BLaER1 treated with 17β-estradiol and CSF1 and Interleukin-3, amounts not matched to agents 10 nM and 100 nM (cell line): ENCODE measurements around the gene BLNK.

Experiments
- H3K27ac ChIP-seq, 11 experiments: shearing (Covaris generic); formaldehyde crosslinking; 2 replicates each; pipeline ENCODE4 v1.8.1; 2022
- H3K27me3 ChIP-seq, 11 experiments: shearing (Covaris generic); formaldehyde crosslinking; 2 replicates each; pipeline ENCODE4 v1.8.1; 2022
- H3K36me3 ChIP-seq, 11 experiments: shearing (Covaris generic); formaldehyde crosslinking; 2 replicates each; pipeline ENCODE4 v1.8.1; 2022
- H3K4me1 ChIP-seq, 10 experiments: shearing (Covaris generic); formaldehyde crosslinking; 2 replicates each; pipeline ENCODE4 v1.8.1; 2022
- H3K4me2 ChIP-seq, 11 experiments: shearing (Covaris generic); formaldehyde crosslinking; 2 replicates each; pipeline ENCODE4 v1.8.1; 2022
- H3K4me3 ChIP-seq, 10 experiments: shearing (Covaris generic); formaldehyde crosslinking; 2 replicates each; pipeline ENCODE4 v1.8.1; 2022
- H3K9ac ChIP-seq, 11 experiments: shearing (Covaris generic); formaldehyde crosslinking; 2 replicates each; pipeline ENCODE4 v1.8.1; 2022
- H3K9me3 ChIP-seq, 11 experiments: shearing (Covaris generic); formaldehyde crosslinking; replicated peaks in 1 of 11; 2 replicates each; pipeline ENCODE4 v1.8.1; 2022
- H4K20me1 ChIP-seq, 11 experiments: shearing (Covaris generic); formaldehyde crosslinking; 2 replicates each; pipeline ENCODE4 v1.8.1; 2022
- Cebpa-rat ChIP-seq, 11 experiments: shearing (Covaris generic); IDR thresholded peaks; 2 replicates each; pipeline ENCODE4 v1.8.1; 2022

BLNK gene

GRCh38 chr10:96283351-96283750, 12.0 kb upstream of the BLNK start:
- H3K9me3 ChIP-seq: peaks cover 0 to 28% (median 17%) of the 10 kb centered on the region in 11 experiments; a peak in 16 of 22 replicates
- no peak for TF ChIP-seq Cebpa-rat (IDR thresholded peaks at IDR 0.05)
- no peaks in the 10 kb centered on the region for H4K20me1 ChIP-seq
- H3K36me3 ChIP-seq: peaks cover 0 to 4% (median 0%) of the 10 kb centered on the region in 11 experiments; a peak in 1 of 22 replicates
- no peaks in the 10 kb centered on the region for H3K27me3 ChIP-seq
- H3K9ac ChIP-seq: no peak overlapping the region
- peaks cover 18 to 57% (median 36%) of the 10 kb centered on the region in 10 experiments for H3K4me1 ChIP-seq
- no peak overlapping the region for H3K27ac ChIP-seq
- no peak overlapping the region for H3K4me2 ChIP-seq
- H3K4me3 ChIP-seq: no peak overlapping the region

- H3K4me1 ChIP-seq: peaks cover under 1 to 44% (median 19%) of the 10 kb centered on the region in 10 experiments; a peak in 19 of 20 replicates
Observed at GRCh38 chr10:96281444-96282029, 10.2 kb upstream of the BLNK start.

GRCh38 chr10:96280859-96281258, 9.5 kb upstream of the BLNK start:
- H3K36me3 ChIP-seq: peaks cover 0 to 4% (median 0%) of the 10 kb centered on the region in 11 experiments; a peak in 1 of 22 replicates
- H3K27ac ChIP-seq: no peak overlapping the region
- peaks cover 0 to 42% (median 29%) of the 10 kb centered on the region in 11 experiments; a peak in 17 of 22 replicates for H3K9me3 ChIP-seq
- no peak overlapping the region for H3K4me2 ChIP-seq
- peaks cover 0 to 44% (median 17%) of the 10 kb centered on the region in 10 experiments; a peak in 16 of 20 replicates for H3K4me1 ChIP-seq
- no peak overlapping the region for H3K9ac ChIP-seq
- TF ChIP-seq Cebpa-rat (IDR thresholded peaks at IDR 0.05): no peak
- no peak overlapping the region for H3K4me3 ChIP-seq
- no peaks in the 10 kb centered on the region for H3K27me3 ChIP-seq
- no peaks in the 10 kb centered on the region for H4K20me1 ChIP-seq

More at GRCh38 chr10:96281444-96282029, 10.2 kb upstream of the BLNK start:
- no peaks in the 10 kb centered on the region for H3K27me3 ChIP-seq
- no peaks in the 10 kb centered on the region for H4K20me1 ChIP-seq
- H3K4me3 ChIP-seq: no peak overlapping the region
- no peak overlapping the region for H3K27ac ChIP-seq
- TF ChIP-seq Cebpa-rat (IDR thresholded peaks at IDR 0.05): no peak
- no peak overlapping the region for H3K9ac ChIP-seq
- no peak overlapping the region for H3K4me2 ChIP-seq
- H3K36me3 ChIP-seq: peaks cover 0 to 4% (median 0%) of the 10 kb centered on the region in 11 experiments; a peak in 1 of 22 replicates
- peaks cover 0 to 42% (median 29%) of the 10 kb centered on the region in 11 experiments; a peak in 17 of 22 replicates for H3K9me3 ChIP-seq

DNA sequence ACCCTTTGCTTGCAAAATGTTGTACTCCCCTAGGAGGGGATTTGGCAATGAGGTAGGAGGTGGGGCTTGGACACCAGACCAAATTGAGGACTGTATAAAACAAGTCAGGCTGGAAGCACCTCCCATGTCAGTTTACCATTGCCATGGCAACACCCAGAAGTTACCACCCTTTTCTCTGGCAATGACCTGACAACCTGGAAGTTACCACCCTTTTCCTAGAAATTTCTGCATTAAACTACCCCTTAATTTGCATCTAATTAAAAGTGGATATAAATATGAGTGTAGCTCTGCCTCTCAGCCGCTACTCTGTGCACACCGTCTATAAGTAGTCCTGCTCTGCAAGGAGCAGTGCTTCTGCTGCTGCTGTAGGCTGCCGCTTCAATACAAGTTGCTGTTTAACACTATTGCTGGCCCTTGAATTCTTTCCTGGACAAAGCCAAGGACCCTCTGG, 7.8 kb upstream of the BLNK start:
- Histone ChIP-seq H3K27ac (no peak overlapping the region), H3K4me3 (no peak overlapping the region), H3K36me3 (peaks cover 0 to 4% (median 0%) of the 10 kb centered on the region in 11 experiments; a peak in 1 of 22 replicates), H4K20me1 (no peaks in the 10 kb centered on the region), H3K4me2 (peak overlapping the region in 4 of 11 experiments; percentile 1 to 14 (median 5); a peak in 1 of 22 replicates), H3K9ac (no peak overlapping the region), H3K27me3 (no peaks in the 10 kb centered on the region), H3K9me3 (peaks cover 0 to 42% (median 29%) of the 10 kb centered on the region in 11 experiments; a peak in 17 of 22 replicates), H3K4me1 (peaks cover 2 to 41% (median 13%) of the 10 kb centered on the region in 10 experiments)
- no peak for TF ChIP-seq Cebpa-rat (IDR thresholded peaks at IDR 0.05)

DNA sequence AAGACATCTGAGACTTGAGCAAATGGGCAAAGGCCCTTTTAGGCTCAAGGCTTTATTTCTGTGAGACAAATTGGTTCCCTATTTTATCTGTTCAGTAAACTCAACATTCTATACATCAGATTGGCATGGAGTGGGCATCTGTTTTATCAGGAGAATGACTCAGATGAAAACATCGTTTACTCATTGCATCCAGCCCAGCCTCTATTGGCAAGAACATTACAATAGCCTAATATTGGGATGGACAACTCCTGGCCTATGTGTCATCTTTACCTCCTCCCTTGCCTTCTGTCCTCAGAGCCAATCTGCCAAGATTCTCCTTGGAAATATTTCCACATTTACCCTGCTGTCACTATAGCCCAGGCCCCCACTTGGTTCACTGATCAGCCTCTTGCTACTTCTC, 5.5 kb upstream of the BLNK start:
- H3K9ac ChIP-seq: no peak overlapping the region
- H3K27ac ChIP-seq: no peak overlapping the region; a peak in 1 of 22 replicates
- peaks cover 0 to 26% (median 18%) of the 10 kb centered on the region in 11 experiments; a peak in 16 of 22 replicates for H3K9me3 ChIP-seq
- no peak for TF ChIP-seq Cebpa-rat (IDR thresholded peaks at IDR 0.05)
- H3K4me2 ChIP-seq: peak overlapping the region in 5 of 11 experiments; percentile 20 to 41 (median 39); a peak in 4 of 22 replicates
- H4K20me1 ChIP-seq: no peaks in the 10 kb centered on the region
- H3K36me3 ChIP-seq: 0 out of 22 replicates have a peak, but pooled peaks cover 0 to 4% (median 0%) of the 10 kb centered on the region in 11 experiments
- peaks cover 26 to 53% (median 37%) of the 10 kb centered on the region in 10 experiments for H3K4me1 ChIP-seq
- no peak overlapping the region for H3K4me3 ChIP-seq
- H3K27me3 ChIP-seq: no peaks in the 10 kb centered on the region

GRCh38 chr10:96276426-96276825, 5.1 kb upstream of the BLNK start:
- TF ChIP-seq Cebpa-rat (IDR thresholded peaks at IDR 0.05): no peak
- H3K27me3 ChIP-seq: no peaks in the 10 kb centered on the region
- H3K4me3 ChIP-seq: no peak overlapping the region
- no peak overlapping the region; a peak in 1 of 22 replicates for H3K27ac ChIP-seq
- H3K4me2 ChIP-seq: peak overlapping the region in 7 of 11 experiments; percentile 3 to 41 (median 37); a peak in 8 of 22 replicates
- H3K9me3 ChIP-seq: peaks cover 0 to 22% (median 16%) of the 10 kb centered on the region in 11 experiments; a peak in 16 of 22 replicates
- no peaks in the 10 kb centered on the region for H4K20me1 ChIP-seq
- H3K9ac ChIP-seq: no peak overlapping the region
- H3K36me3 ChIP-seq: 0 out of 22 replicates have a peak, but pooled peaks cover 0 to 4% (median 0%) of the 10 kb centered on the region in 11 experiments
- H3K4me1 ChIP-seq: peaks cover 28 to 57% (median 41%) of the 10 kb centered on the region in 10 experiments

DNA sequence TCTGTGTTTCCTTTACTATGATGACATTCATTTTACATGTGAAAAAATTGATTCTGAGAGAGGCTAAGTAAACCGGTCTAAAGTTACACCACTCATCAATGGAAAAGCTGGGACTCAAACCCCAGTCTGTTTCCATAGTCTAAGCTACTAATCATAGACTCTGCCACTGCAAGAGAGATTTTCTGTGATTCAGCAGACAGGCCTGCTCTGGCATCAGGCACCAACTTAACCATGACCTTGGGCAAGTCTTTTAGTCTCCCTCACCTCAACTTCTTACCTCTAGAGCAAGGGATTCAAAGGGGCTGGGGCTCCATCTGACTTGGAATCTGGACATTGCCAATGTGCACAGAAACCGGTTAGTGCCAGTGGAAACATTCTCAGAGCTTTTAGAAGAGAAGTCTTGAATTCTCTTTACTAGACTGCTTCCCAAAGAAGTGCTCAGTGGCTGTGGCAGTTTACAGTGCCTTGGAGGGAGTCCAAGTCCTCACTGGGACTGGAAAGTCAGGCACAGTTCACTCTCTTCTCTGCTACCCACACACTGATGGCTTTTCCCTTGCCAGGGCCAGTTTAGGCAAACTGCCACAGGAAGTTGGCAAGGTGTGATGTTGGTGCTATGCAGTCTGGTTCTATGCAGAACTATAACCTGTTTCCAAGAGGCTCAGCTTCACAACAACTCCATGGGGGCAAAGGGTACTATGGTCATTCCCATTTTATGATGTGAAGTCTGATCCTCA, 4.5 kb upstream of the BLNK start:
- H3K36me3 ChIP-seq: 0 out of 22 replicates have a peak, but pooled peaks cover 0 to 4% (median 0%) of the 10 kb centered on the region in 11 experiments
- no peak overlapping the region for H3K9ac ChIP-seq
- H3K4me1 ChIP-seq: peaks cover 31 to 61% (median 47%) of the 10 kb centered on the region in 10 experiments
- H4K20me1 ChIP-seq: no peaks in the 10 kb centered on the region
- TF ChIP-seq Cebpa-rat (IDR thresholded peaks at IDR 0.05): no peak
- no peak overlapping the region for H3K4me3 ChIP-seq
- H3K27me3 ChIP-seq: no peaks in the 10 kb centered on the region
- peak overlapping the region in 6 of 11 experiments; percentile 17 to 41 (median 38); a peak in 7 of 22 replicates for H3K4me2 ChIP-seq
- H3K27ac ChIP-seq: no peak overlapping the region
- H3K9me3 ChIP-seq: peaks cover 0 to 19% (median 12%) of the 10 kb centered on the region in 11 experiments; a peak in 14 of 22 replicates

DNA sequence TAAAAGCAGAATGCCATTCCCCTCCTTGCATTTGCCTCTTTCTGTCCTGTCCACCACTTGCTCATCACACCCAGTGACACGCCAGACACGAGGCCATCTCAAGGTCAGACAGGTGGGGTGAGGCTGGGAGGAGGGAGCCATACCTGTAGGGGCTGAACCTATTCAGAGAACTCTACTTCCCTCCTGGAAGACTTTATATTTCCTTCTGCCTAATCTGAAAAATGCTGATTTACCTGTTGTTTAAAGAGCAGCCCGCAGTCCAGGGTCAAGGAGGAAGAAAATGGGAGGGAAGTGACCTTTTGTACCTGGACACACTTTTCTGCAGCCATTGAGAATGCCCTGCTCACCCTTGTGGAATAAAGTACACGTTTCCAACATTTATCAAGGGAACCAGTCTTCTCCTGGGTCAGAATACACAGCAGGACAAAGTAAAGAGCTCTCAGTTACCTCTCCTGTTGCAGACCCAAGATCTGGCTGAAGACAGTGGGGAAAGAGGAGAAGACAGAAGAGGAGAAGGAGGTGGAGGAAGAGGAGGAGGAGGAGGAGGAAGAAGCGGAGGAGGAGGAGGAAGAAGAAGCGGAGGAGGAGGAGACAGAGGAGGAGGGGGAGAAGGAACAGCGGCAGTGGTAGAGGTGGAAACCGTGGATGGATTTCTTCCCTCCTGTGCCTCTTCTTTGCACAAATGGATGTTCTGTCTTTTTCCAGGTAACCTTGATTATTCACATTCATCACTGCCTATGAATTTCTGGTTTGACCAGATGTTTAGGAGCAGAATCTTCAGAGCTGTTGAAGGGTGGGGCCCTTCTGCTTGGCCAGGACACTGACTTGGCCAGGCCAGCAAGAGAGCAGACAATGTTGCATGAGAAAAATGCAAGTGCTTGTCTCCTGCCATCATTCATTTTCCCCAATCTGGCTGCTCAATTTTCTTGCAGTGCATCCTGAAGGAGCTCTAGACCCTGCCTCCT, 1.2 kb upstream of the BLNK start:
- Histone ChIP-seq H3K9ac (peak overlapping the region; percentile 1 to 81 (median 64); a peak in 18 of 22 replicates), H3K27ac (peak overlapping the region; percentile 45 to 85 (median 66); a peak in 21 of 22 replicates), H3K27me3 (no peaks in the 10 kb centered on the region), H3K36me3 (peaks cover 0 to 9% (median 0%) of the 10 kb centered on the region in 11 experiments; a peak in 1 of 22 replicates), H3K9me3 (peaks cover 0 to 12% (median 7%) of the 10 kb centered on the region in 11 experiments; a peak in 12 of 22 replicates), H3K4me1 (peaks cover 63 to 87% (median 72%) of the 10 kb centered on the region in 10 experiments), H4K20me1 (no peaks in the 10 kb centered on the region; a peak in 1 of 22 replicates), H3K4me2 (peak overlapping the region; percentile 81 to 98 (median 87)), H3K4me3 (peak overlapping the region; percentile 19 to 74 (median 50); a peak in 19 of 20 replicates)
- TF ChIP-seq Cebpa-rat (IDR thresholded peaks at IDR 0.05): no peak
